LNCaP clone FGC (cell line): Measurements from ENCODE around the gene CDCA8.

Experiments
- DNase-seq: peaks from one replicate; pipeline ENCODE4 v3.0.0-alpha.2; 2011; ENCODE audit warnings: low read depth
- H3K4me3 ChIP-seq: 2 replicates; pipeline ENCODE4 v1.5.1; 2011; ENCODE audit warnings: mild to moderate bottlenecking, low read depth, low read length, control low read depth
- TF ChIP-seq, protein P1 (sequence below): IDR thresholded peaks from 2 replicates; pipeline ENCODE4 v1.5.1; 2012; ENCODE audit warnings: mild to moderate bottlenecking; ENCODE audit not compliant: control insufficient read depth, insufficient read depth; ENCODE audit errors: extremely low read depth

The CDCA8 gene

DNA sequence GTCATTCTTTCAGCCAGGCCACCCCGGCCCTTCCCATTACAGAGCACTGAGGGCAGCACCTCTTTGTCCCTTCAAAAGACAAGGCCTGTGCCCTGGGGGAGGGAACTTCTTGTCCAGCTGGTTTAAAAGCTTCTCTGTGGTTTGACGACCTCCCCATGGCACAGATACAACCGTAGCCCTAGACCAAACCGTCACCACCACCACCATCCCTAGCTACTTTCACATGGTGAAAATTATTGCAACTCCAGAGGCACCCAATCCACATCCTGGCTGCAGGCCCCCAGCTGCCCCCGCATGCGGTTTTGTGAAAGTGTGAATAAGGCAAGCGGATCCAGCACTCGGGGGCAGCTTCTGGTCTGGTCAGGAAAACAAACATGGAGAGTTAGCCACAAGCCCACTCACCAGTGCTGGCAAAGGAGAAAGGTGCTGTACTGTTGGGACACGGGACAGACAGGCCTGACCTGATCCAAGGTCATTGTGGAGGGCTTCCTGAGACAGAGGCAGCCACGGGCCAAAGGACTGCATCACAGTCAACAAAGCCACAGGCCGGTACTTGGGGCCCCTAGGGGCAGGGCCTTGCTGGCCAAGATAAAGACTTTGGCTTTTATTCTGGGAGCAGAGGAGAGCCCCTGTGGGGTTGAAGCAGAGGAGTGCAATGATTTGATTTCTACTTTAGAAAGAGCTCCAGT is 31.2 kb downstream of the CDCA8 start:
- no peak overlapping the region for H3K4me3 ChIP-seq
- TF ChIP-seq, protein P1, sequence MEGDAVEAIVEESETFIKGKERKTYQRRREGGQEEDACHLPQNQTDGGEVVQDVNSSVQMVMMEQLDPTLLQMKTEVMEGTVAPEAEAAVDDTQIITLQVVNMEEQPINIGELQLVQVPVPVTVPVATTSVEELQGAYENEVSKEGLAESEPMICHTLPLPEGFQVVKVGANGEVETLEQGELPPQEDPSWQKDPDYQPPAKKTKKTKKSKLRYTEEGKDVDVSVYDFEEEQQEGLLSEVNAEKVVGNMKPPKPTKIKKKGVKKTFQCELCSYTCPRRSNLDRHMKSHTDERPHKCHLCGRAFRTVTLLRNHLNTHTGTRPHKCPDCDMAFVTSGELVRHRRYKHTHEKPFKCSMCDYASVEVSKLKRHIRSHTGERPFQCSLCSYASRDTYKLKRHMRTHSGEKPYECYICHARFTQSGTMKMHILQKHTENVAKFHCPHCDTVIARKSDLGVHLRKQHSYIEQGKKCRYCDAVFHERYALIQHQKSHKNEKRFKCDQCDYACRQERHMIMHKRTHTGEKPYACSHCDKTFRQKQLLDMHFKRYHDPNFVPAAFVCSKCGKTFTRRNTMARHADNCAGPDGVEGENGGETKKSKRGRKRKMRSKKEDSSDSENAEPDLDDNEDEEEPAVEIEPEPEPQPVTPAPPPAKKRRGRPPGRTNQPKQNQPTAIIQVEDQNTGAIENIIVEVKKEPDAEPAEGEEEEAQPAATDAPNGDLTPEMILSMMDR: no peak
- DNase-seq: no peak

- DNase-seq: no peak
- no peak overlapping the region for H3K4me3 ChIP-seq
- TF ChIP-seq, protein P1: no peak
Observed at GRCh38 chr1:37724575-37724974, 32.3 kb downstream of the CDCA8 start.

DNA sequence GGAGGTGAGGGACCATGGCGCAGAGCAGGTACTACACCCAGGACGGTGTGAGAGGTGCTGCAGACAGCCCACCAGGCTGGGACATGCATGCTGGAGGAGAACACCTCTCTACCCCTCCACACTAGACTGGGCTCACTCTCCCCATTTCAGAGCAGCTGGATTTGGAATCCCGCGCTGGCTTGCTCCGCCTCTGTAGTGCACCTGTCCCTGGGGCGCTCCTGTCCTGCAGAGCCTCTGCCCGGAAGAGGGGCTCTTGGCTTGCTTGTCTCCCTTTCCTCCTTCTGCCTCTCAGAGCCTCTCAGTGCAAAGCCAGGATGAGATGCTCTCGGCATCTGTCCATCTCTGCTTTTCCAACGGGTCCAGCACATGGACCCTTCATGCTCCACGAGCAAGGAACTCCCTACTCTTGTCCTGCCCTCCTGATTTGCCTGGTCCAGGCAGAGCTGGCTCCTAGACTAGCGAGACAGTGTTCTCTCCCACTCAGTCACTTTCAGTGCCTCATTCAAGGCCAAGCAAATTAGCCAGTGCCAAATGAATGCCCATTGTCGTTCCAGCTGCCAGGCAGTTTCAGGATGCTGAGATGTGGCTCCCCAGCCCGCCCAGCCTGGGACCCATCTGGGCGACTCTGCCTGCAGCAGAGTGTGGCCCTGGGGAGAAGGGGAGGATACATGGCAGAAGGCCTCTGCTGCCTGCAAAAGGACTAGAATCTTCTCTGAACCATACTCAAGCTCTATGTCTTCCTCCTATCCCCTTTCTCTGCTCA is 33.7 kb downstream of the CDCA8 start:
- TF ChIP-seq, protein P1: no peak
- H3K4me3 ChIP-seq: no peak overlapping the region
- DNase-seq: no peak

DNA sequence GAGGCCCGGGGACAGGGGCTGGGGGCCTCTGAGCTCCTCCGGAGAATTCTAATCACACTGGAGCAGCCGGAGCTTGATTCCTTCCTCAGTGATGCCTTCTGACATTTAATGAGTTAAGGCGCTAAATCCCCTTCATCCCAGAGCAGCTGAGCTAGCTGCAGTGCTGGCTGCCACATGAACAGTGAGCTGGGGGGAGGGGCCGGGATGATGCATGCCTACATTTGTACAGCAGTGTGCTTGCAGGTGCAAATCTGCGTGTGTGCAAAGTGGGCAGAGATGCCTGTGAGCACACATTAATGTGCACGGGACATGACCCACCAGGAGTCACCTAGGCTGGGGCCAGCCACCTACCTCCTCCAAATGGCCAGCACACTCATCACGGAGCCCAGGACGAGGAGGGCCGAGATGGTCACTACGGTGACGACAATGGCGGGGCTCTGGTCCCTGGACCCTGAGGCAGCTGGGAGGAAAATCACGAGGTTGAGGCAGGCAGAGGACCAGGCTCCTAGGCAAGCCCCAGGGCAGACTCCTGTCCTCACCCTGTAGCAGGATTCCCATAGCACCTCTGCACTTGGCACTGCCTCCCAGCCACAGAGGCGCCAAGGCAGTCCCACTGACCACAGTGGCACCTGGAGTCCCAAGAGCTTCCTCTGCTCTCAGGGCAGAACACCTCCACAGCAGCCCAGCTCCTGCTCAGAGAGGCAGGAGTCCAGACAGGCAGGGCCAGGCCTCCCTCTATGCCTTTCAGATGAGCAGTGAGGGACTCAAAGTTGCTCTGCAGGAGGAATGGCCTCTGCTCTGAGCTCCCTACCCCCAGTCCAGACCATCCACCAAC is 34.7 kb downstream of the CDCA8 start:
- TF ChIP-seq, protein P1: no peak
- no peak overlapping the region for H3K4me3 ChIP-seq
- no peak for DNase-seq

GRCh38 chr1:37728416-37728815 is 36.1 kb downstream of the CDCA8 start:
- TF ChIP-seq, protein P1: no peak
- no peak overlapping the region for H3K4me3 ChIP-seq
- DNase-seq: no peak

DNA sequence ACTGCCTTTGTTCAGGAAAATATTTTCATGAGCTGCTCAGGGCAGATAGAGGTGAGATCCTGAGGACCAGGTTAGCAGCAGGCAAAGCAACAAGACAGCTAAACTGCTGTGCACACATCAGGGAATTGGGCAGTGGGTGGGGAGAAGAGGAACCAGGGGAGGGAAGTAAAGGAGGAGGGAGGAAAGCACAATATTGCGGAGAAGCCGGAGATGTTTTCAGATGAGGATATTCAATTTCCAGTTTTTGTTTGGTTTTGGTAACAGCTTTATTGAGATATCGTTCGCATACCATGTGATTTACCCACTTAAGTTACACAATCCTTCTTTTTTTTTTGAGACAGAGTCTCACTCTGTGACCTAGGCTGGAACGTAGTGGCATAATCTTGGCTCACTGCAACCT is 38.1 kb downstream of the CDCA8 start:
- DNase-seq: no peak
- TF ChIP-seq, protein P1: no peak
- no peak overlapping the region for H3K4me3 ChIP-seq
